Heart left ventricle (tissue), 16 donors: ENCODE results near the gene ZNF784. TPM values are rescaled to one million over a fixed set of nuclear protein-coding genes. Genes with fewer than 3 reads are reported as not detected.

ENCODE experiments used
- ATAC-seq, 4 donors: fragments of 200-7000 bp; cut with Tn5 transposase; one replicate each; pipeline ENCODE4 v1.9.1; 2020 to 2022; ENCODE audit warnings: moderate library complexity in 4 of 4, mild to moderate bottlenecking in 3 of 4, moderate number of reproducible peaks in 1 of 4
- DNase-seq, 5 donors: peaks; one replicate each; pipeline ENCODE4 v3.0.0-alpha.2; 2020
- H3K27ac ChIP-seq, 12 donors: fragments of 200-600 bp; sonication (generic) in 4 of 12; one replicate each; pipeline versions ENCODE4 v1.5.0 to v1.8.0; 2016 to 2022; ENCODE audit warnings: mild to moderate bottlenecking in 2 of 12
- H3K27me3 ChIP-seq, 9 donors: fragments of 200-600 bp; sonication (generic) in 2 of 9; one replicate each; pipeline versions ENCODE4 v1.5.1 to v1.8.0; 2016 to 2022; ENCODE audit warnings: mild to moderate bottlenecking in 3 of 9
- H3K36me3 ChIP-seq, 9 donors: fragments of 200-600 bp; sonication (generic) in 2 of 9; one replicate each; pipeline versions ENCODE4 v1.5.0 to v1.8.0; 2018 to 2022; ENCODE audit warnings: mild to moderate bottlenecking in 2 of 9
- H3K4me1 ChIP-seq, 12 donors: fragments of 200-600 bp; sonication (generic) in 4 of 12; one replicate each; pipeline versions ENCODE4 v1.5.0 to v1.8.0; 2016 to 2022; ENCODE audit warnings: mild to moderate bottlenecking in 3 of 12
- H3K4me3 ChIP-seq, 12 donors: fragments of 200-600 bp; sonication (generic) in 4 of 12; one replicate each; pipeline versions ENCODE4 v1.5.0 to v1.8.0; 2017 to 2022; ENCODE audit warnings: mild to moderate bottlenecking in 9 of 12, moderate library complexity in 4 of 12
- H3K9me3 ChIP-seq, 12 donors: fragments of 200-600 bp; sonication (generic) in 4 of 12; one replicate each; pipeline versions ENCODE4 v1.5.0 to v1.8.0; 2016 to 2022; ENCODE audit warnings: mild to moderate bottlenecking in 1 of 12
- CTCF ChIP-seq, 12 donors: fragments of 200-600 bp; sonication (generic) in 4 of 12; IDR thresholded peaks; one replicate each; pipeline versions ENCODE4 v1.5.0 to v1.8.0; 2018 to 2022; ENCODE audit warnings: antibody characterized with exemption in 12 of 12, mild to moderate bottlenecking in 5 of 12
- POLR2A ChIP-seq, 2 donors: fragments of 450-650 bp; IDR thresholded peaks; one replicate each; pipeline ENCODE4 v1.6.1; 2017; ENCODE audit warnings: antibody characterized with exemption in 2 of 2, mild to moderate bottlenecking in 2 of 2, moderate library complexity in 2 of 2
- WGBS, 4 donors: extraction: QIAGEN DNeasy Blood & Tissue Kit in 2 of 4; methylation state at CpG; one replicate each; pipeline versions ENCODE4 v1.1.5 to v1.1.7; 2013 to 2018; 5-methylcytosine and 5-hydroxymethylcytosine counted together
- intact Hi-C, 10 donors: fragments of 100-400 bp; cut with DNase I; formaldehyde crosslinking; loops; one replicate each; pipeline versions ENCODE4 v1.11.1 to v1.14.2; 2022
- polyA plus RNA-seq, 2 donors: library from polyadenylated mRNA; stranded (reverse); fragments of 200-250 nt; gene quantifications; one replicate each; pipeline ENCODE4 v1.2.3, GENCODE V29; 2013
- total RNA-seq, 9 donors: library from RNA; depleted of rRNA in 2 of 9; stranded (reverse); fragments of >200 nt in 2 of 9; fragmentation: NEBNext Ultra II Directional in 3 of 9; extraction: Animal tissue kit (Norgen Biotek cat#: 25700) in 3 of 9; gene quantifications; one replicate each; pipeline versions ENCODE4 v1.1.0 to v1.2.4, GENCODE V29; 2016 to 2023
- donor health status: ischemic (EF 13 %, LVEDD 7.1; RV severe dilation, severe dysfunction).
- donor health status: healthy with polysubstance abuse.
- donor health status: DM: no; HTN: yes; CAD: no.
- donor health status: DM: no; HTN: no; CAD: no.
- donor health status: ischemic (EF 25% LVEDD 6.9; RV normal size, moderate dysfunction).
- donor health status: ischemic (EF 25% LVEDD 5.7; RV mildly dilated, moderate dysfunction).
- donor health status: healthy.
- donor health status: DM: yes; HTN: yes; CAD: no.
- donor health status: ischemic (EF 35%, LVEDD 5.7; RV mildly dilated, moderate dysfunction).
- donor health status: nonischemic (EF 11% LVEDD 7.7; RV severe dilation, severe dysfunction).
- donor health status: DM: yes; HTN: yes; CAD: no.
- donor health status: PGD.
- donor health status: ischemic (EF 29% LVEDD 5.4; RV normal size, mild dysfunction).
- donor health status: nonischemic (EF 23%, LVEDD 6.1; RV moderate dilation, normal function).

The ZNF784 gene
- total and polyA plus RNA-seq, 11 donors = 6.7 to 15.8 (median 9.2) TPM

GRCh38 chr19:55611300-55611982 lies 12.9 kb downstream of the ZNF784 start:
- H3K27me3 ChIP-seq = no peaks in the 10 kb centered on the region
- ATAC-seq (peak; percentile 74 to 89 (median 82)), DNase-seq (peak in 1 of 5 donors; percentile 53)
- peak overlapping the region in 3 of 12 donors; percentile 4 to 24 (median 18) for H3K4me3 ChIP-seq
- H3K36me3 ChIP-seq = peaks cover 0 to 46% (median 29%) of the 10 kb centered on the region in 9 donors
- H3K9me3 ChIP-seq = no peaks in the 10 kb centered on the region
- WGBS, 4 donors = 53 to 55% (median 53%) methylated on average over 15 of the region's 15 CpGs
- intact Hi-C loops = no loop called here
- H3K4me1 ChIP-seq = peaks cover 0 to 50% (median 31%) of the 10 kb centered on the region in 12 donors
- peak overlapping the region; percentile 38 to 93 (median 77) for H3K27ac ChIP-seq
- no peak for TF ChIP-seq POLR2A (IDR thresholded peaks at IDR 0.05)

- H3K27ac ChIP-seq = peak overlapping the region in 1 of 12 donors; percentile 2
- ATAC-seq (no peak), DNase-seq (no peak)
- no peaks in the 10 kb centered on the region for H3K27me3 ChIP-seq
- peaks cover 0 to 61% (median 41%) of the 10 kb centered on the region in 12 donors for H3K4me1 ChIP-seq
- H3K36me3 ChIP-seq = peaks cover 0 to 27% (median 15%) of the 10 kb centered on the region in 9 donors
- no peak for TF ChIP-seq CTCF (IDR thresholded peaks at IDR 0.05)
- TF ChIP-seq POLR2A (IDR thresholded peaks at IDR 0.05) = no peak
- WGBS, 4 donors = 93 to 95% (median 93%) methylated on average over 5 of the region's 5 CpGs
- intact Hi-C loops = loop anchor here in 4 of 10 donors (5.0 to 10.0 kb wide), 3 partner anchors 92 to 465 kb away; partner anchors contain the start of genes BRSK1 (in 1 of the 4), HSPBP1 (in 1 of the 4) and TNNT1 (in 1 of the 4)
- H3K4me3 ChIP-seq = no peak overlapping the region
- no peaks in the 10 kb centered on the region for H3K9me3 ChIP-seq
Observed at GRCh38 chr19:55609326-55609725, 15.0 kb downstream of the ZNF784 start.

GRCh38 chr19:55606817-55607216 lies 17.5 kb downstream of the ZNF784 start:
- DNase-seq = no peak
- Histone ChIP-seq H3K4me3 (peak overlapping the region in 11 of 12 donors; percentile 72 to 96 (median 79)), H3K27me3 (no peaks in the 10 kb centered on the region), H3K36me3 (peaks cover 0 to 26% (median 13%) of the 10 kb centered on the region in 9 donors), H3K9me3 (no peaks in the 10 kb centered on the region), H3K27ac (peak overlapping the region in 10 of 12 donors; percentile 90 to 98 (median 96)), H3K4me1 (peaks cover 0 to 52% (median 36%) of the 10 kb centered on the region in 12 donors)
- TF ChIP-seq POLR2A (IDR thresholded peaks at IDR 0.05) = no peak
- TF ChIP-seq CTCF (IDR thresholded peaks at IDR 0.05) = no peak
- no peak for ATAC-seq
- 66 to 75% (median 71%) methylated on average over 9 of the region's 9 CpGs for WGBS, 4 donors
- intact Hi-C loops = loop anchor here in 5 of 10 donors (1.0 to 10.0 kb wide), 6 partner anchors 16 to 462 kb away; partner anchors contain the start of genes BRSK1 (in 1 of the 5), HSPBP1 (in 1 of the 5) and TNNT1 (in 1 of the 5)

- no peaks in the 10 kb centered on the region for H3K9me3 ChIP-seq
- TF ChIP-seq POLR2A (IDR thresholded peaks at IDR 0.05) (no peak), CTCF (IDR thresholded peaks at IDR 0.05) (peak in 1 of 12 donors; percentile 5)
- WGBS, 4 donors = 18 to 20% (median 20%) methylated on average over 12 of the region's 12 CpGs
- H3K36me3 ChIP-seq = peaks cover 0 to 26% (median 13%) of the 10 kb centered on the region in 9 donors
- ATAC-seq (no peak), DNase-seq (no peak)
- no peaks in the 10 kb centered on the region for H3K27me3 ChIP-seq
- intact Hi-C loops = loop anchor here in 5 of 10 donors (1.0 to 10.0 kb wide), 6 partner anchors 16 to 462 kb away; partner anchors contain the start of genes BRSK1 (in 1 of the 5), HSPBP1 (in 1 of the 5) and TNNT1 (in 1 of the 5)
- peak overlapping the region in 11 of 12 donors; percentile 72 to 96 (median 79) for H3K4me3 ChIP-seq
- H3K27ac ChIP-seq = peak overlapping the region in 11 of 12 donors; percentile 90 to 98 (median 97)
- H3K4me1 ChIP-seq = peaks cover 0 to 49% (median 32%) of the 10 kb centered on the region in 12 donors
Observed at GRCh38 chr19:55606471-55606787, 17.9 kb downstream of the ZNF784 start.
